Mucosa of gallbladder (tissue), 1 donor: ENCODE results near the gene MYL4. TPM values are rescaled to one million over a fixed set of nuclear protein-coding genes. Genes with fewer than 3 reads are reported as not detected.
"Not testable (repeated sequence)": the region's sequence is repeated elsewhere in the genome, so short reads cannot be mapped to it uniquely, and the experiment has no call there.

Source experiments
- DNase-seq: peaks from one replicate; pipeline ENCODE4 v3.0.0-alpha.2; 2020; ENCODE audit warnings: low spot score
- total RNA-seq: library from RNA; stranded (reverse); gene quantifications from one replicate; pipeline ENCODE4 v1.2.1, GENCODE V29; 2021
- donor health status: DM: no; HTN: no; CAD: no.

The MYL4 gene
- total RNA-seq, result 0.55 TPM

DNA sequence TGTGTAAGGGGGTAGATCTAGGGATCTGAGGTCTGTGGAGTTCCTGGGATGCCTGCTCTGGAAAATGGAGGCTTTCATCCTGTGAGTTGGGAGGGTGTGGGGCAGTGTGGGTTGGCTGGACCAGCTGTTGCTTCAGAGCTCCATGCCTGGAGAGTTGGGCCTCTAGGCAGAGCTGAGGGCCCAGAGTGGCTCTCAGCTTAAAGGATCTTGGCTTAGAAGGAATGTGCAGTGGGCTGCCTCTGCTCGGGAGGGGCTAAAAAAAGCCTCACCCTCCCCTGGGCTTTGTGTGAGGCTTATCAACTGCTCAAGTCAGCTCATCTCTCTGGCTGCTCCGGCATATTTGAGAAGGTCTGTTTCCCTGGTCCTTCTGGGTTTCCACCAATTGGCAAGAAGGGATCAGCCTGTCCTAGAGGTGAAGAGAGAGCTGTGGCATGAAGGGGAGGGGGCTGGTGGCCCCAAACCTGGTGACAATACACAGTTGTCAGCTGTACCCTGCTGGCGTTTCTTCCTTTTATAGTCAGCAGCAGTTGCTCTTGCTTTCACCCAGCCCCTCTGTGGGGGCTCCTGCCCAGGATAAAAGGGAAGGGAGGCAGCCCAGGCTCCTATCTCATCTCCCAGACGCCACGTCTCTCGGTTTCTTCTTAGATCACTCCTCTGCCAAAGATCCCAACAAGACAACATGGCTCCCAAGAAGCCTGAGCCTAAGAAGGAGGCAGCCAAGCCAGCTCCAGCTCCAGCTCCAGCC is at the start of gene MYL4:
Gene MYL4 (plus strand): TSS at position 605 of the 745 bp plus-strand sequence. CDS start 75 bp downstream, at position 680.
- no peak for DNase-seq

DNA sequence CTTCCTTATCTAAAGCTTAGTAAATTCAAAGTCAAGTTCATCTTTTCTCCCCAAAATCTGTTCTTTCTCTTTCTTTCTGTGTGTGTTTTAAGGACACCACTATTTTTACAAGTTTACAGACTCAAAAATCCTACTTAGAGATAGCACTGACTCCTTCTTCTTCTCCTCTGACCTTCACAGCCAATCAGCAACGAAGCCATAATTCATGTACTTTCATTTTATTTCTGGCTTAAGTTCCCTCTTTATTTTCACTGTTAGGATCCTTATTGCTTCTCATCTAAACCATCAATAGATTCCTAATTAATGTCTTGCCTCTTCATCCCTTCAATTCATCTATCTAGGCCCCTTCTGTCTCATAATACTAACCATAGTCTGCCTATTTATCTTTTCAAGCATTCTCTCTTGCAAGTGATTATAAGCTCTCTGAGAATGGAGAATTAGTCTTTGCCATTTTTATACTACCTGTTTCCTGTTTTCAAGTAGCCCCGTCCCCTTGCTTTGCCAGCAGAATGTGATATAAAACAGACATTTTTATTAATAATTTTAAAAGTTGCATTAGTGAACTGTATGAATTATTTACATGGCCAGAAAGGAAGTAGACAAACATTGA is 47.0 kb upstream of the MYL4 start:
- no peak for DNase-seq

- DNase-seq, result no peak
Measured at GRCh38 chr17:47164263-47164662, 44.9 kb upstream of the MYL4 start.

DNA sequence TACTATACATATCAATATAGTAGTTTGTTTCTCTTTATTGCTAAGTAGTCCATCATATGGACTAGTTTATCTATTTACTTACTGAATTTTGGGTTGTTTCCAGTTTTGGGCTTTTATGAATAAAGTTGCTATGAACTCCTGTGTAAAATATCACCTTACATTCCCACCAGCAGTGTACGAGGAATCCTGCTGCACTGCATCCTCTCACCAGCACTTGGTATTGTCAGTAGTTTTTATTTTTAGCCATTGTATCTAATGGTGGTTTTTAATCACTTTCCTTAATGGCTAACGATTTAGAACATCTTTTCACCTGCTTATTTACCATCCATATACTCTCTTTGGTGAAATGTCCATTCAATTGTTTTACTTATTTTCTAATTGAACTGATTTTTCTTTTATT is 44.0 kb upstream of the MYL4 start:
- DNase-seq, result no peak

GRCh38 chr17:47166854-47167253 is 42.3 kb upstream of the MYL4 start:
- DNase-seq, result not testable (repeated sequence)

DNA sequence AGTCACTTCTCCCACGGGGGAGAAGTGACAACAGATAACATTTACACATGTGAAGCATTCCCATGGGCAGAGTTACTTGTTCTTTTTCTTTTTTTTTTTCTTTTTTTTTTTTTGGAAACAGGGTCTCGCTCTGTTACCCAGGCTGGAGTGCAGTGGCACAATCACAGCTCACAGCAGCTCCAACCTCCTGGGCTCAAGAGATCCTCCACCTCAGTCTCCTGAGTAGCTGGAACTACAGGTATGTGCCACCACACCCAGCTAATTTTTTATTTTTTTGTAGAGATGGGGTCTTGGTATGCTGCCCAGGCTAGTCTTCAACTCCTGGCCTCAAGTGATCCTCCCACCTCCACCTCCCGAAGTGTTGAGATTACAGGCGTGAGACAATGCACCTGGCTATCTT is 40.3 kb upstream of the MYL4 start:
- DNase-seq, result not testable (repeated sequence)

GRCh38 chr17:47170710-47171109 is 38.4 kb upstream of the MYL4 start:
- DNase-seq, result no peak

DNA sequence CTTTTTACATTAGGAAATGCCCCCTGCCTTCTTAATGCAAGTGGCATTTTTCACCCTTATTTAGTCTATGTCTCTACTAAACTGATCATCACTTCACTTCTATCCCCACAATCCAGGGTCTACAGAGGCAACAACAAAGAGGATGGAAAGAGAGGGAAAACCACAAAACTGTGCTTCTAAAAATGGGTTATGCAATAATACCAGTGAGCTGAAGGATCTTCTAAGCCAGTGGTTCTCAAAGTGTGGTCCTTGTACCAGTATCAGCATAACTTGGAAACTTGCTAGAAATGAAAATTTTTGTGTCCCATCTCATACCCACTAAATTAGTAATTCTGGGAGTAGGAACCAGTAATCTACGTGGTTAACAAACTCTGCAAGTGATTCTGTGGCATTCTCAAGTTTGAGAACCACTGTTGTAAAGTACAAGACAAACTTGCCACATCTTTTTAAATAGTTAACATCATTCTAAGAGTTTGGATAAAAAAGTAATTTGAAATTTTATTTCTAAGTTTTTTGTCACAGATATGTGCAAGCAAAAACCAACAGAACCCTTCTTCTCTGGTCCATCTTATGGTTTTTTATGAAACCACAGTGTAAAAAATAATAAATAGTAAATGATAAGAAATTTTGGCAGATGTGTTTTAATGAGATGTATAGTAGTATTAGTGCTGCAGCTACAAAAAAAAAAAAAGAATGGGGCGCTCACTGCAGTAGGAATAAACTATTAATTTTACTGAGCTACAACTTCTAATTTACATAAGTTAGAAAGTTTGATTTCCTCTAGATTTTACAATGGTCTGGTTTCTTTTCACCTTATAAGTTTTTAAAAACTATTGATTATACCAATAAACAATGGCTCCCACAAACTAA is 36.2 kb upstream of the MYL4 start:
- DNase-seq, result no peak

GRCh38 chr17:47174823-47175222 is 34.3 kb upstream of the MYL4 start:
- DNase-seq, result not testable (repeated sequence)

DNA sequence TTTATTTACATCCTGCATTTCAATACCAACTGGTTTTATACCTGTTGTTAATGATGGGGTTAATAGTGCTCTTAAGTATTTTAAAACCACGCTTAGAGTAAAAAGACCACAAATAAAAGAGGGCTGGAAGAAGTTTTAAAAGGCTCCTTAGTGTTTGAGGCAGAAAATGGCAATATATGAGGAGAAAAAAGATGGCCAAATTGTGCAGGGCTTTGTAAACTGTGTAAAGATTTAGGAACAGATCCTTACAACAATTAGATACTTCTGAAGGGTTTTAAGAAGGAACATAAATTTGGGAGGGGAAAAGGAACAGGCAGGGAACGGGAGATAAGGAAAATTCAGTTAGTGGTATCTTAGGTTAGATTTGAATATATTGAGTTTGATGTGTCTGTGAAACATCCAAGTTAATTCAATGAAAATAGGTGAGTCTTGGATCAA is 32.7 kb upstream of the MYL4 start:
- no peak for DNase-seq

DNA sequence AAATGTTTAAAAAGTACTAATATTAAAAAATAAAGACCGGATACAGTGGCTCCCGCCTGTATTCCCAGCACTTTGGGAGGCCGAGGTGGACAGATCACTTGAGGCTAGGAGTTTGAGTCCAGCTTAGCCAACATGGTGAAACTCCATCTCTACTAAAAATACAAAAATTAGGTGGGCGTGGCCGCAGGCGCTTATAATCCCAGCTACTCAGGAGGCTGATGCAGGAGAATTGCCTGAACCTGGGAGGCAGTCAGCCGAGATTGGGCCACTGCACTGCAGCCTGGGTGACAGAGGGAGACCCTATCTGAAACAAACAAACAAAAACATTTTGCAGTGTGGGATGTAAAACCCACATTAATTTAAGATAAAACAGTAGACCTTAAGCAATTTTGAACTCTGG is 31.9 kb upstream of the MYL4 start:
- no peak for DNase-seq

GRCh38 chr17:47179141-47179540 is 30.0 kb upstream of the MYL4 start:
- DNase-seq, result no peak

DNA sequence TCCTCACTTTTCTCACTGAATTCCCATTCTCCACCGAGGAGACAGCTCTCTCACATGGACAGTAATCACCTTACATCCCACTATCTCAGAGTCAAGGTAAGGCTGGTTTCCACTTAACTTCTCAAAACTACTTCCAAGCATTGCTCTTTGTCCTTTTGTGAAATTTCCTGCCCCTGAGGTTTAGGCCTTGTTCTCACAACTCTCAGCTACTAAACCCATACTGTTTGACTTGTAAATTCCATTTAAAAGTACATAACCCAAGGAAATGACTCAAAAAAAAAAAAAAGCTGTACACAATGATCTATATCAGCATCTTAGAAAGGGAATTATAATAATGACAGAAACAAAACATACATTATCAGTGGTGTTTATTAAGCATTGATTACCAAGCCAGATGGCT is 28.8 kb upstream of the MYL4 start:
- DNase-seq, result no peak

DNA sequence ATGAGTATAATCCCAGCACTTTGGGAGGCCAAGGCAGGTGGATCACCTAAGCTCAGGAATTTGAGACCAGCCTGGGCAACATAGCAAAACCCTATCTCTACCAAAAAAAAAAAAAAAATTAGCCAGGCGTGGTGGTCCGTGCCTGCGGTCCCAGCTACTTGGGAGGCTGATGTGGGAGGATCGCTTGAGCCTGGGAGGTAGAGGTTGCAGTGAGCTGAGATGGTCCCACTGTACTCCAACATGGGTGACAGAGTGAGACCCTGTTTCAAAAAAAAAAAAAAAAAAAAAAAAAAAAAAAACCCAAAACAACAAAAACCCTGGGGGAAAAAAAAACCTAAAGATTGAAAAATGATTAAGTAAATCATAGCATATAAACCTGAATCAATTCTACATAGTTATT is 28.2 kb upstream of the MYL4 start:
- not testable (repeated sequence) for DNase-seq

DNA sequence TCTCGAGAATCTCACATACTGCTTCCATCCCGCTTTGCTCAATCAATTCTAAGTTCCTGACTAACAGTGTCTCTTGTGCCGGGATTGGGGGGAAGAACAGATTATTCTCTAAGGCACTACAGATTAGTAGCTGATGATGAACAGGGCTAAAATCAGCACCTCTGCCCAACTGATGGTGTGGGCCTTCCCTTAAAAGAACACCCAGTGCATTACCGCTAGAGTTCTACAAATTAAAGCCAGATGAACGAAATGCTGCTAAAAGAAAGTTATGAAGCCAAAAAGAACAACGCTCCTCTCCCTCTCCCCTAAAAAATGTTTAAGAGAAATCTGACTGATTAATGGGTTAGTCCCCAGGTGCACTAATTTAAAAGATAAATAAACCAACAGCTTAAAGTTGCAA is 24.5 kb upstream of the MYL4 start:
- no peak for DNase-seq

DNA sequence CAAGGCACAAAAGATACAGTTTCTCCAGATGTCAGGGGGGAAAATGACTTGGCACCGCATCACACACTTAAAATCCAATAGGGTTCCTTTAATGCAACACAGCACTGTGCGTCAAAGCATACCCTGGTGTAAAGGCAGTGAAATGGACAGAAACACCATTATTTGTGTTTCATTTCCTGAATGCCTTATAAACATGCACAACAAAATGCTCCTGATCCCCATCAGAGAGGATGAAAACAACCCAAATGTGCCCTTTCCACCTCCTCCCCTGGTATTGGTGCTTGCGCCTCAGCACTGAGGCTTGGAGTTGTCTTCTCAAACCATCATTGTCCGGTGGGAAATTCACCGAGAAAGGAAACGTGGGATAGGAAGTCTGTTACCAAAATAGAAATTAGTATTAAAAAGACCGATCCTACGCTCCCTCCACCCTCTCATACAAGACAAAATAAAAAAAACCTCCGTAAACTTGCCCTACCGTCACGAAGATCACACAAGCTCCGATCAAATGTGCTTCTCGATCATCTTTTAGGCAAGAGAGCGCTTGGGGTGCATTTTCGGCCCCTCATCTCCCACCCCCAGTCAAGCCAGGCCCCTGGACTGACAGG is 20.8 kb upstream of the MYL4 start:
- DNase-seq, result no peak

- peak; percentile 100 for DNase-seq
Measured at GRCh38 chr17:47188876-47189731, 20.0 kb upstream of the MYL4 start, which contains the start of gene CDC27. CDC27 (minus strand) TSS chr17:47189295; CDS start chr17:47189172, 123 bp downstream.

DNA sequence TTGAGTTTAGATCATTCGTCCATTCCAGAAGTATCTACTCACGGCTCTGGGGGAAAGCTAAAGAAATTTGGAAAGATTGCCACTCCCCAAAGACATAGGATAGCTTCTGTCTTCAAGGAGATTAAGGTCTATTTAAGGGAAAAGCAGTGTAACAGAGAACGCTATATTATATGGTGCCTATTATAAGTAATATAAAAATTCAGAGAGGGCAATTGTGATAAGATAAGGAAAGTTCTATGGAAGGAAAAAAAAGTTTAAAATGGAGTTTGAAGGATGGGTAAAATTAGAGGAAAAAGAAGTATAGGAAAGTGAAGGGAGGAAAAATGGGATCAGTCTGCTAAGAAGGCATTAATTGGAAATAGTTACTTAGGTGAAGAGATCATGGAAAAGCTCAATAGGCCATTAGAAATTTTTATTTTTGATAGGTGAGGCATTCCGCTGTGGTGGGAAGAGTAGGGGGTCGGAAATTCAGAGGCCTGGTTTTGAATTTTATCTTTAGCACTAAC is 19.4 kb upstream of the MYL4 start:
- no peak for DNase-seq

DNA sequence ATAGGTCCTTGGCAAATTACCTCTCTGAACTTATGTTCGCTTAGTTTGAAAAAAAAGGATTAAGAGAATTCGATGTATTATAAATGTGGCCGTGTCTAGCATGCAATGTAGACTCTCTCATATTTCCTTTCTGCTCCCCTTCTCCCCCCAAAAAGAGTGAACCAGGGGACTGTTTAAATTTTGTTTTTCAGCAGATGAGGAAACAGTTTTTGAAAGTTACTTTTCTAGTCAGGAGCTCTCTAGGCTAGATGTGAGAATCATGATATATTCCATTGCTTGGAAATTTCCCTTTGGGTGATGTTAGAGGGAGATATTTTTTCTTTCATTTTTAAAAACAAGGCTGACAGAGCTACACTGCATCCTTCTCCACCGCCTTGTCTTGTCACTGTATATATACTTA is 18.9 kb upstream of the MYL4 start:
- no peak for DNase-seq

- no peak for DNase-seq
Measured at GRCh38 chr17:47190770-47191169, 18.4 kb upstream of the MYL4 start.

- DNase-seq, result no peak
Measured at GRCh38 chr17:47192554-47192953, 16.6 kb upstream of the MYL4 start.
